Activated naive CD4-positive, alpha-beta T cell treated with anti-CD3 and anti-CD28 coated beads for 36 hours (primary cell): ENCODE measurements around the gene COL17A1. TPM values are rescaled to one million over a fixed set of nuclear protein-coding genes. Genes with fewer than 3 reads are reported as not detected.

Source experiments
- CTCF ChIA-PET: fragments of 350-600 bp; sonication (Branson Sonifier 250); formaldehyde crosslinking; loops from one replicate; lab custom pipeline; 2021; ENCODE audit warnings: antibody characterized with exemption; lab: Charles Lee
- DNase-seq: peaks from one replicate; pipeline ENCODE4 v3.0.0-alpha.2; 2020
- H3K27ac Mint-ChIP-seq: one replicate; pipeline ENCODE4 v1.8.0; 2021; ENCODE audit warnings: mild to moderate bottlenecking, mixed read lengths
- H3K27me3 Mint-ChIP-seq: one replicate; pipeline ENCODE4 v1.8.0; 2021; ENCODE audit warnings: low read depth, mixed read lengths
- H3K36me3 Mint-ChIP-seq: one replicate; pipeline ENCODE4 v1.8.0; 2021; ENCODE audit warnings: low read depth, mixed read lengths
- H3K4me1 Mint-ChIP-seq: one replicate; pipeline ENCODE4 v1.8.0; 2021; ENCODE audit warnings: low read depth, mixed read lengths
- H3K4me3 Mint-ChIP-seq: one replicate; pipeline ENCODE4 v1.8.0; 2021; ENCODE audit warnings: mild to moderate bottlenecking, moderate library complexity, mixed read lengths
- H3K9me3 Mint-ChIP-seq: one replicate; pipeline ENCODE4 v1.8.0; 2021; ENCODE audit warnings: mixed read lengths
- intact Hi-C: fragments of 100-400 bp; cut with micrococcal nuclease; formaldehyde crosslinking; loops from one replicate; pipeline ENCODE4 v1.15.1; 2023
- total RNA-seq, 2 experiments: library from RNA; stranded (reverse); gene quantifications; one replicate each; pipeline ENCODE4 v1.2.3, GENCODE V29; 2021

Gene COL17A1
- total RNA-seq, 2 experiments from 2014 or later: not detected

DNA sequence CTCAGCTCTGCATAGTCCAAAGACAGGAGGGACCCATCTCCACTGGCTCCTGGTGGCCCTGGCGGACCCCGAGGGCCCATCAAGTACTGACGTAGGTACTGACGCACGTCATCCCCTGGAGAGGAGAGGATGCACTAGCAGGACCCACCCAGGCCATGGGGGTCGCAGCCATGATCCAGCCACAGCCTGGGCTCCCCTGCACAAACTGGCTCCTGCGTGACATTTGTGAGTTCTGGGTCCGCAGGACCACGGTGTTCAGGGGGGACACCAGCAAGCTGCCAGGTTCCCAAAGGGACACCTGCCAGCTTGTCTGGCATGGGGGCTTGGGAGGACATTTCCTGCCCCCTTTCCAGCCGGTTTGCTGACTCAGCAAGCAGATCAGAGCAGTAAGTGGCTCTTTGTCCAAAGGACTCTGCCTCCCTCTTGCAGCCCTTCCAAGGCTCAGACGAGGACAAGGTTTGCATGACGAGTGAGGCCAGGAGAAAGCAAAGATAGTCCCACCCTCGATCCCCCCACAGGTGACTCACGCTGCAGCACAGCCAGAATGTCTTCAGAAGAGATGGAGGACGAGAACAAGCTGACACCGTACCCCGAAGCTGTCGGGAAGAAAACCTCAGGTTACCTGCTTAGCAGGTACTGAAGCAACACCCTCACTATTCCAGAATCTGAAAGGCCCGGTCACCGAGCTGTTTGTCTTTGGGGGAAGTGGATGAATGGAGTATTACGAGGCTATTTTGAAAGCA is 49.0 kb downstream of the COL17A1 start:
- intact Hi-C loops: no loop called here
- Mint-ChIP-seq H3K27me3 (no peaks in the 10 kb centered on the region), H3K4me1 (no peaks in the 10 kb centered on the region), H3K27ac (no peak overlapping the region), H3K4me3 (no peak overlapping the region), H3K36me3 (no peaks in the 10 kb centered on the region), H3K9me3 (no peaks in the 10 kb centered on the region)
- no peak for DNase-seq
- CTCF ChIA-PET: no interaction called here

DNA sequence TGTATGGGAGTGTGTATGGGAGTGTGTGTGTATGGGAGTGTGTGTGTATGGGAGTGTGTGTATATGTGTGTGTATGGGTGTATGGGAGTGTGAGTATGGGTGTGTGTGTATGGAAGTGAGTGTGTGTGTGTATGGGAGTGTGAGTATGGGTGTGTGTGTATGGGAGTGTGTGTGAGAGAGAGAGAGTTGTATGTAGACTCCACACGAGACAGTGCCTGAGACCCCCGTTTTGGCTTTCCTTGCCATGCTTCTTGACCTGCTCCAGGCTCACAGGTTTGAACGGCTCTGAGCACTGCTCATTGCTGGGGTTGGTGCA is 49.7 kb downstream of the COL17A1 start:
- intact Hi-C loops: no loop called here
- H3K27ac Mint-ChIP-seq: no peak overlapping the region
- CTCF ChIA-PET: no interaction called here

DNA sequence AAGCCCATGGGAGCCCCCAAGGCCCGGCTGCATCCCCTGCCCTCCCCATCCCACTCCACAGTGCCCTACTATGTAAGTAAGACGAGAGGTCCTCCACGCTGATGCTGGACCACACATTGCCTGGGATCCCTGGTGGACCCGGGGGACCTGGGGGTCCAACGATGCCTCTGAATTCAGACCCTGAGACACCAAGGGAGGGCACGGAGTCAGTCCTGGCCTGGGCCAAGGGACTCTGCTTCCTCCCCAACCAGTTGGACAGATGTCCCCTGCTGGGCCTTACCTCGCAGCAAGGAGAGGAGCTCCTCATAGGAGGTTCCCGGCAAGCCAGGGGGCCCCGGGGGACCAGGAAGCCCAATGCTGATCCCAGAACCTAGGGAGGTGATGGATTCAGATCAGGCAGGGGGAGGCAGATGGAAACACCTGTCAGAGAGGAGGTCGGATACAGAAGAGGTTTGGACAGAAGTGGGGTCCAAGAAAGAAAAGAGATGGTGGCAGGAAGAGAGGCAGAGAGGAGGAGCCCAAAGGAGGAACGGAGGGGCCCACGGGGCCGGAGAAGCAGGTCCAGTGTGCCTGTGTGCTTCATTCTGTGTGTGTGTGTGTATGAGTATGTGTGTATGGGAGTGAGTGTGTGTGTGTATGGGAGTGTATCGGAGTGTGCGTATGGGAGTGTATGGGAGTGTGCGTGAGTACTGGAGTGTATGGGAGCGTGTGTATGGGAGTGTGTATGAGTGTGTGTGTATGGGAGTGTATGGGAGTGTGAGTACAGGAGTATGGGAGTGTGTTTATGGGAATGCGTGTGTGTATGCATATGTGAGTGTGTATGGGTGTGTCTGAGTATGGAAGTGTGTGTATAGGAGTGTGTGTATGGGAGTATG is 50.2 kb downstream of the COL17A1 start:
- no peaks in the 10 kb centered on the region for H3K4me1 Mint-ChIP-seq
- H3K36me3 Mint-ChIP-seq: no peaks in the 10 kb centered on the region
- H3K4me3 Mint-ChIP-seq: no peak overlapping the region
- H3K9me3 Mint-ChIP-seq: no peaks in the 10 kb centered on the region
- no peaks in the 10 kb centered on the region for H3K27me3 Mint-ChIP-seq
- H3K27ac Mint-ChIP-seq: no peak overlapping the region
- no peak for DNase-seq
- intact Hi-C loops: no loop called here
- CTCF ChIA-PET: no interaction called here

More for the DNA sequence above, 49.7 kb downstream of the COL17A1 start:
- H3K4me3 Mint-ChIP-seq: no peak overlapping the region
- no peaks in the 10 kb centered on the region for H3K36me3 Mint-ChIP-seq
- no peaks in the 10 kb centered on the region for H3K4me1 Mint-ChIP-seq
- no peaks in the 10 kb centered on the region for H3K27me3 Mint-ChIP-seq
- no peak for DNase-seq
- H3K9me3 Mint-ChIP-seq: no peaks in the 10 kb centered on the region

DNA sequence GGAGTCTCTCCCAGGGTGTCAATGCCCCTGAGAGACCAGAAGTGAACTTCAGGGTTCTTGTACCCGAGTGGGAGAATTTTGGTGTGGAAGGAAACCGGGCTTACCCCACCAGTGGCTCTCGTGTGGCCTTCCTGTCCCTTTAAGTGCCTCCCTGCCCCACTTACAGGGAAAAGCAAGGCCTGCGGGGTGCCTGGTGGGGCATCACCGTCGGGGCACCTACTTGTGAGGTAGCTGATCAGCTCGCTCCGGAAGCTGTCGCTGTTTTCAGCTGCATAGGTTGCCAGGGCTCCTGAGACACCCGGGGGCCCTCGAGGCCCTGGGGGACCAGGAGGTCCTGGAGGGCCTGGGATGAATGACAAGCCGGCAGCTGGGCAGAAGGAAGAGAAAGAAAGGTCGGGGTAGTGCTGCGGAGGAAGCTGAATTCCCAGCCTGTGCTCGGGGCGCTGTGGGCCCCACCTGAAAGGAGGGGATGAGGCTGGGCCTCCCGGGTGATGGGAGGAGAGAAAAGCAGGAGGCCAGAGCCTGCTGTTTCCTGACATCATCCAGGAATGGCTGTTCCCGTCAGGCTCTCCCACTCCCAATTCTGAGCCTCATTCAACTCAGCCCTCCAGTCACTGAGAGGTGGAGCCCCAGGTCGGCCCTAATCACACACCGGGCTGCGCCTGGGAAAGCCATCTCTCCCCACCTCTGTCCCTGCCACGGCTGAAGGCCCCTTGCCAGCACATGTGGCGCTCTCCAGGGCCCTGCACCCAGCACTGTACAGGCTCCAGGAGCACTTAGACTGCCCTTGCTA is 51.1 kb downstream of the COL17A1 start:
- H3K9me3 Mint-ChIP-seq: no peaks in the 10 kb centered on the region
- H3K4me3 Mint-ChIP-seq: no peak overlapping the region
- DNase-seq: no peak
- H3K4me1 Mint-ChIP-seq: no peaks in the 10 kb centered on the region
- intact Hi-C loops: no loop called here
- CTCF ChIA-PET: interaction anchor here (1.2 kb wide), 1 partner anchor 16 kb away, joined by 3 read pairs; no protein-coding TSS in a partner anchor
- no peak overlapping the region for H3K27ac Mint-ChIP-seq
- no peaks in the 10 kb centered on the region for H3K27me3 Mint-ChIP-seq
- H3K36me3 Mint-ChIP-seq: no peaks in the 10 kb centered on the region

DNA sequence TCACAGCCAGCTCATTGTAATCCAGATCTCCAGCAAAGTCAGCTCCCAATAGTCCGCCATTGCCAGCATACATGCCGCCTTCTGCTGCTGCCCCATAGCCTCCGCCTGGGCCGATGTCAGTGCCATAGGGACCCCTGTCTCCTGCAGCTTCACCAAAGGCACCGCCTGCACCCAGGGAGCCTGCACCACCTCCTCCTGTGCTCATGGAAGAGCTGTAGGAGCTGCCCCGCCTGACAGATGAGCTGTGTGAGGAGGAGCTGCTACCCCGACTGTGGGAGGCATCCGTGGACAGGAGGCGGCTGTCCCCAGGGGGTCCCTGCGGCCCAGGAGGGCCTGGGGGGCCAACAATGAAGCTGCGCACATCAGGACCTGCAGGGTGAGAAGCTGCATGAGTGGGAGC is 51.7 kb downstream of the COL17A1 start:
- no peak for DNase-seq
- H3K4me3 Mint-ChIP-seq: no peak overlapping the region
- no peaks in the 10 kb centered on the region for H3K4me1 Mint-ChIP-seq
- no peaks in the 10 kb centered on the region for H3K27me3 Mint-ChIP-seq
- intact Hi-C loops: no loop called here
- CTCF ChIA-PET: interaction anchor here (1.2 kb wide), 1 partner anchor 15 kb away, joined by 3 read pairs; no protein-coding TSS in a partner anchor
- no peaks in the 10 kb centered on the region for H3K9me3 Mint-ChIP-seq
- H3K27ac Mint-ChIP-seq: no peak overlapping the region
- no peaks in the 10 kb centered on the region for H3K36me3 Mint-ChIP-seq

DNA sequence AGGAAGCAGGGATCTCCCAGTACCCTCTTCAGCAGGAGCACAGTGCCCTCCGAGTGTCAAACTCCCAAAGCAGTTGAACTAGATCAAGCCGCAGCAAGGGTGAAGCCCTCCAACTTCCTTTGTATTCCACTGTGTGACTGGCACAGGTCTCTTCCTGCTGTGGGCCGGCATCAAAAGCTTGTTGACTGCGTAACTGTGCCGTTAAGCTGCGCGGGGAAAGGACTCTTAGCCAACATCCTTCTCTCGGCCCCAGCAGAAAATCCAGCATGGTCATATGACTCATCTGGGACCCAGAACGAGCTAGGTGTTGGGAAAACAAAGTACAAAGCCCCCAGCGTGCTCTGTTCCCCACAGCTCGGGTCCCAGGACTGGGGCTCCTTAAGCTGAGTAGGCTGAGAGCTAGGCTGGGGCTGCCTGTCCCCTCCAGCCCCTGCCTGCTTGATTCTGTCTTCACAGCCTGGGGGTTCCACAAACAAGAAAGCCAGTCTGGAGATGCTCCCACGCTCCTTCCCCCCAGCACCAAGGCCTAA is 52.2 kb downstream of the COL17A1 start:
- no peak for DNase-seq
- no peak overlapping the region for H3K27ac Mint-ChIP-seq
- H3K9me3 Mint-ChIP-seq: no peaks in the 10 kb centered on the region
- CTCF ChIA-PET: interaction anchor here (1.2 kb wide), 1 partner anchor 15 kb away, joined by 3 read pairs; no protein-coding TSS in a partner anchor
- H3K4me3 Mint-ChIP-seq: no peak overlapping the region
- H3K4me1 Mint-ChIP-seq: no peaks in the 10 kb centered on the region
- intact Hi-C loops: no loop called here
- no peaks in the 10 kb centered on the region for H3K27me3 Mint-ChIP-seq
- H3K36me3 Mint-ChIP-seq: no peaks in the 10 kb centered on the region

DNA sequence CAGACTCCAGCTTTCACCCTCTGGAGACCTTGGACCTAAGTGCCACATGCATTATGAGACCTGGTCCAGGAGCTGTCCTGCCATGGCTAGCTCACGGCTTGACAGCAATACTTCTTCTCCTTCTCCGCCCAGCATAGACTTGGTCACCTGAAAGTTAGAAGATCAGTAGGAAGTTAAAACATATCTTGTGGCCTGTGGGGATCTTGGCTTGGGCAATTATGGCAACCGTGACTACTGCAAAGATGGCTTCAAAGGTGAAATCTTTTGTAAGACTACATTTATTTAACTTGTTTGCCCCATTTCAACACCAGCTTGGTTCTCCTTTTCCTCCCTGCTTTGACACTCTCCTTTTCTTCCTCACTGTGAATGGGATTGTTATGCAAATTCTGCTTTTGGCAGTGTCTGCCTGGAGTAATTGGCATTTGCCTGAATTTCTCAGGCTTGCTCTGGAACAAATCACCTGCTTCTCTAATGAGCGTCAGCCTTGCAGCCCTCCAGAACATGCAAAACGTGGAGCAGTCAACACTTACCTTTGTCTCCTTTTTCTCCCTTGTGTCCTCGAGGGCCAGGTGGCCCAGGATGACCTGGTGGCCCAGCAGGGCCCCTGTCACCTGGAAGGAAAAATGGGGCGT is 53.4 kb downstream of the COL17A1 start:
- CTCF ChIA-PET: interaction anchor here (0.9 to 1.5 kb wide), 2 partner anchors 106 to 144 kb away, joined by 3 to 6 read pairs; no protein-coding TSS in a partner anchor
- H3K4me3 Mint-ChIP-seq: no peak overlapping the region
- H3K36me3 Mint-ChIP-seq: peaks cover 4% of the 10 kb centered on the region
- DNase-seq: no peak
- no peaks in the 10 kb centered on the region for H3K9me3 Mint-ChIP-seq
- no peaks in the 10 kb centered on the region for H3K27me3 Mint-ChIP-seq
- intact Hi-C loops: no loop called here
- no peak overlapping the region for H3K27ac Mint-ChIP-seq
- H3K4me1 Mint-ChIP-seq: peaks cover 6% of the 10 kb centered on the region

DNA sequence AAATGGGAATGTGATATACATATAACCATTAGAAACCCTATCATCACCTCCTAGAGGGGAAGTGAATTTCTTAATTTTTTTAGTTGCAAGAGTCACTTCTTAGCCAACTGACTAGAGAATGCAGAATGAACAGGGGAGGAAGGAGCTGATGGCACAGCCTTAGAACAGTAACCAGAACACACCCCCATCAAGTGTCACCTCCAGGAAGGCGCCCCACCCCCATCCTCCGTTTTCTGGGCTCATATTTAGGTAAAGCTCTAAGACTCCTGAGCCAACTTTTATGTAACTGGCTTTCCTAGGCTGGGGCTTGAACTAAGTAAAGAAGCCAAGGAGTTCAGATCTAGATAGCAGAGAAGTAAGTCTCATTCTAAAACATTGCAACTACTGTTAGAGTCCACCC is 54.0 kb downstream of the COL17A1 start:
- H3K4me1 Mint-ChIP-seq: peaks cover 9% of the 10 kb centered on the region
- H3K36me3 Mint-ChIP-seq: peaks cover 4% of the 10 kb centered on the region
- H3K9me3 Mint-ChIP-seq: no peaks in the 10 kb centered on the region
- no peak for DNase-seq
- H3K27me3 Mint-ChIP-seq: no peaks in the 10 kb centered on the region
- CTCF ChIA-PET: interaction anchor here (0.9 to 1.5 kb wide), 2 partner anchors 107 to 144 kb away, joined by 3 to 6 read pairs; no protein-coding TSS in a partner anchor
- H3K27ac Mint-ChIP-seq: no peak overlapping the region
- intact Hi-C loops: no loop called here
- no peak overlapping the region for H3K4me3 Mint-ChIP-seq

DNA sequence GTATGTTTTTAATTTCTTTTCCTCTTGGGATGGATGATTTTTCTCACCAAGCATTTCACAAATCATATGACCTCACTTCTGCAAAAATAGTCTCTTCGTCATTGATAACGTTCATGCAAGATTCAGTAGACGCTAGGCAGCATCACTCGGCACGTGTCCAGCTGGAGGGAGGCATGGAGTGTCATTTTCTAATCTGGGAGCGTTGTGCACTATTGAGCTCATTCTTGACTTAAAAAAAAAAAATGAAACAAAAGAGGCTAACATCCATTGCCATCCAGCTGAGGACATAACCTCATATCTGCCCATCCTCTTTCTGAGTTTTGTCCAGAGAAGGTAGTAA is 56.2 kb downstream of the COL17A1 start:
- intact Hi-C loops: no loop called here
- Mint-ChIP-seq H3K27me3 (no peaks in the 10 kb centered on the region), H3K9me3 (no peaks in the 10 kb centered on the region), H3K4me3 (no peak overlapping the region), H3K4me1 (peaks cover 9% of the 10 kb centered on the region), H3K36me3 (peaks cover 8% of the 10 kb centered on the region), H3K27ac (no peak overlapping the region)
- DNase-seq: no peak
- CTCF ChIA-PET: interaction anchor here (0.6 to 3.1 kb wide), 7 partner anchors 35 to 269 kb away, joined by 3 to 8 read pairs (median 3); partner anchors contain the start of gene SFR1

DNA sequence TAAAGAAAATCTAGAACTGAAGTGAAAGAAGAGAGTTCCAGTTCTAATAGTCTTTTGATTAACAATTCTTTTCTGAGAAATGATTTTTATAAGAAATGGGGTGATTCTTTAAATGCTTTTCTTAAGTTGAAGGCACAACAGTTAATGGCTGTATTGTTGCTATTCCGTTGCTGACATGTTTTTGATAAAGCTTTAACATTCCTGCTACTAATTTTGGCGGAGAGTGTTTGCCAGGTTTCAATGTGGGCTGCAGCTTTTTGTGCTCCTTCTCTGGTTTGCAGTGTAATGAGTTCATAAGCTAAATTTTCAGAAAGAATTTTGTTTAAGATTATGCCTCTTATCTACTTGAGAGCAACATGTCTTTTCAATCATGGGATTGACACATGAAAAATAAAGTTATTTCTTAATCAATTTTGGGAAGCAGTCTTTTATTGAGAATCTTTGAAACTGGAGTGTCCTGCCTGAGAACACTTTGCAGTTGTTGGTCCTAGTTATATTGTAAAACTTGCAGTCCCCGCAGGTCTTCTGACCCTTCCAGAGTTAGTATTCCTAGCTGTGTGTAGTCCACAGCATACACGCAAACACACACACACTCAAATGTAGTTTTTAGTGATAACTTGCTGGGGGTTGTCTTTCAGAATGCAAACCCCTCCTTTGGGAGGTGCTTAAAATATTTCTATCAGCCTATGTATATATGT is 56.7 kb downstream of the COL17A1 start:
- intact Hi-C loops: no loop called here
- H3K9me3 Mint-ChIP-seq: no peaks in the 10 kb centered on the region
- CTCF ChIA-PET: interaction anchor here (0.6 to 3.1 kb wide), 8 partner anchors 14 to 269 kb away, joined by 3 to 8 read pairs (median 4); partner anchors contain the start of gene SFR1

DNA sequence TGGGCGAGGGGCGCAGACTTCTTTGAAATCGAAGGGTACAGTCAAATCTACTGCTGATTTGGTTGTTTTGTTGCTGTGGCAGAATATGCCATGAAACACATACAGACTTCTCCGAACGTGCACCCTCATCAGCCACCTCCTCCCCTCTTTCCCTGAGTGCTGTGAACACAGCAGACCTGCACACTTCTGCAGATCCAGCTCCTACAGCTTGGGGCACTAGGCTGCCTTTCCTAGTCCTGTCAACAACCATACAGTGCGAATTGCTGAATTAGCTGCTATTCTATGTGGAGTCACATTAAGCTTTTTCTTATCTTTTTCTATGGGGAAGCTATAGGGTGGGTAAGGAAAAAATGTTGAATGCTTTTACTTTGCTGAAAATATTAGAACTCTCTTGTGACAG is 57.5 kb downstream of the COL17A1 start:
- H3K27me3 Mint-ChIP-seq: no peaks in the 10 kb centered on the region
- peaks cover 9% of the 10 kb centered on the region for H3K4me1 Mint-ChIP-seq
- intact Hi-C loops: no loop called here
- no peaks in the 10 kb centered on the region for H3K9me3 Mint-ChIP-seq
- CTCF ChIA-PET: interaction anchor here (0.7 to 3.1 kb wide), 3 partner anchors 13 to 102 kb away, joined by 3 to 8 read pairs (median 4); partner anchors contain the start of gene SFR1
- peak; percentile 33 for DNase-seq
- no peak overlapping the region for H3K4me3 Mint-ChIP-seq
- H3K27ac Mint-ChIP-seq: no peak overlapping the region
- peaks cover 17% of the 10 kb centered on the region for H3K36me3 Mint-ChIP-seq

More for the DNA sequence above, 56.7 kb downstream of the COL17A1 start:
- Mint-ChIP-seq H3K36me3 (peaks cover 11% of the 10 kb centered on the region), H3K27ac (no peak overlapping the region), H3K4me3 (no peak overlapping the region), H3K4me1 (peaks cover 9% of the 10 kb centered on the region), H3K27me3 (no peaks in the 10 kb centered on the region)
- no peak for DNase-seq
